ENCODE measurements around the gene RUNDC1. TPM values are rescaled to one million over a fixed set of nuclear protein-coding genes. Genes with fewer than 3 reads are reported as not detected.

RUNDC1 gene
- total RNA-seq, 1 donor from 2014 or later: 12.5 TPM

DNA sequence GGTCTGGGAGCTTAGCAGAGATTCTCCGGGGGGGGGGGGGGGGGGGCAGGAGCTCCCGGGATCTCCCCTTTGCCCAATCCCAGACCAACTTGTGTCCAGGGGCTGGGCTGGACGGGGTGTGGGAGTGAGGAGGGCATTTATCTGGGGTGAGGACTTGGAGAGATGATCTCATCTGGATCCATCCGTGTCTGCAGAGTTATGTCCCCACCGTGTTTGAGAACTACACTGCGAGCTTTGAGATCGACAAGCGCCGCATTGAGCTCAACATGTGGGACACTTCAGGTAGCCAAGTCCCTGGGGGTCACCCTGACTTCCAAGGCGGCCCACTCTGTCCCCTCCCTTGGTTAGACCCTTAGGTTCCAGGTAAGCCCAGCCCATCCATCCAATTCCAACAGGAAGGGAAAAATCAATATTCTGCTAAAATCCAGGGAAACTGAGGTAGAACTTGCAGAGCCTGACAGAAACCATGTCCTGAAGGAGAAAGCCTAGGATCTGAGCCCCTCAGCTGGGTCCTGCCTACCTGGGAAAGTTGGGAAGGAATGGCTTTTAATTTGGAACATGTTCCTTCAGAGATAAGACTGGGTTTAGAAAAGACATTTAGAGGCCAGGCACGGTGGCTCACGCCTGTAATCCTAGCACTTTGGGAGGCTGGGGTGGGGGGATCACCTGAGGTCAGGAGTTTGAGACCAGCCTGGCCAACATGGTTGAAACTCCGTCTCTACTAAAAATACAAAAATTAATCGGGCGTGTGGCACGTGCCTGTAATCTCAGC, 45.6 kb downstream of the RUNDC1 start:
- no peak overlapping the region for H3K27ac Mint-ChIP-seq (ENCODE audit: unreplicated experiment)

DNA sequence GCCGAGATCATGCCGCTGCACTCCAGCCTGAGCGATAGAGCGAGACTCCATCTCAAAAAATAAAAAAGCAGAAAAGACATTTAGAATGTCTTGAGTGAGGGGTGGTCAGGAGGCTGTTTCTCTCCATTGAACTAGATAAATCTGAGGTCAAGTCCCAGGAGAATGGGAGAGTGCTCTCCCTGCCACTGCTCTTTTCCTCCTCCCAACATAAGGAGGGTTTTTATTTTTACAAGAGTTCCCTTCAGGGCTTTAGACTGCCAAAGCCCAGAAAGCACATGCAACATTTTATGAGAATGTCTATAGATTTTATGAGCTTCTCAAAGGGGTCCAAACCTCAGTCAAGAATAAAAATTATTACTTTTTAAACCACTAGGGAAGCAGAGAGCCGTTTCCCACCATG, 46.2 kb downstream of the RUNDC1 start:
- H3K4me3 Mint-ChIP-seq (ENCODE audit: unreplicated experiment): no peak overlapping the region
- H3K4me1 Mint-ChIP-seq (ENCODE audit: unreplicated experiment): peaks cover 14% of the 10 kb centered on the region
- no peaks in the 10 kb centered on the region for H3K9me3 Mint-ChIP-seq (ENCODE audit: unreplicated experiment)
- DNase-seq (ENCODE audit: extremely low spot score, unreplicated experiment): no peak
- H3K27ac Mint-ChIP-seq (ENCODE audit: unreplicated experiment): no peak overlapping the region
- no peaks in the 10 kb centered on the region for H3K27me3 Mint-ChIP-seq (ENCODE audit: unreplicated experiment)
- H3K36me3 Mint-ChIP-seq (ENCODE audit: unreplicated experiment): no peaks in the 10 kb centered on the region
- TF ChIP-seq, protein P1, sequence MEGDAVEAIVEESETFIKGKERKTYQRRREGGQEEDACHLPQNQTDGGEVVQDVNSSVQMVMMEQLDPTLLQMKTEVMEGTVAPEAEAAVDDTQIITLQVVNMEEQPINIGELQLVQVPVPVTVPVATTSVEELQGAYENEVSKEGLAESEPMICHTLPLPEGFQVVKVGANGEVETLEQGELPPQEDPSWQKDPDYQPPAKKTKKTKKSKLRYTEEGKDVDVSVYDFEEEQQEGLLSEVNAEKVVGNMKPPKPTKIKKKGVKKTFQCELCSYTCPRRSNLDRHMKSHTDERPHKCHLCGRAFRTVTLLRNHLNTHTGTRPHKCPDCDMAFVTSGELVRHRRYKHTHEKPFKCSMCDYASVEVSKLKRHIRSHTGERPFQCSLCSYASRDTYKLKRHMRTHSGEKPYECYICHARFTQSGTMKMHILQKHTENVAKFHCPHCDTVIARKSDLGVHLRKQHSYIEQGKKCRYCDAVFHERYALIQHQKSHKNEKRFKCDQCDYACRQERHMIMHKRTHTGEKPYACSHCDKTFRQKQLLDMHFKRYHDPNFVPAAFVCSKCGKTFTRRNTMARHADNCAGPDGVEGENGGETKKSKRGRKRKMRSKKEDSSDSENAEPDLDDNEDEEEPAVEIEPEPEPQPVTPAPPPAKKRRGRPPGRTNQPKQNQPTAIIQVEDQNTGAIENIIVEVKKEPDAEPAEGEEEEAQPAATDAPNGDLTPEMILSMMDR (IDR thresholded peaks at IDR 0.05): no peak

More for the DNA sequence above, 45.6 kb downstream of the RUNDC1 start:
- Mint-ChIP-seq H3K27me3 (ENCODE audit: unreplicated experiment) (no peaks in the 10 kb centered on the region), H3K9me3 (ENCODE audit: unreplicated experiment) (no peaks in the 10 kb centered on the region), H3K4me3 (ENCODE audit: unreplicated experiment) (peak overlapping the region; percentile 69), H3K4me1 (ENCODE audit: unreplicated experiment) (peaks cover 17% of the 10 kb centered on the region), H3K36me3 (ENCODE audit: unreplicated experiment) (no peaks in the 10 kb centered on the region)
- no peak for DNase-seq (ENCODE audit: extremely low spot score, unreplicated experiment)
- TF ChIP-seq, protein P1 (IDR thresholded peaks at IDR 0.05): no peak

DNA sequence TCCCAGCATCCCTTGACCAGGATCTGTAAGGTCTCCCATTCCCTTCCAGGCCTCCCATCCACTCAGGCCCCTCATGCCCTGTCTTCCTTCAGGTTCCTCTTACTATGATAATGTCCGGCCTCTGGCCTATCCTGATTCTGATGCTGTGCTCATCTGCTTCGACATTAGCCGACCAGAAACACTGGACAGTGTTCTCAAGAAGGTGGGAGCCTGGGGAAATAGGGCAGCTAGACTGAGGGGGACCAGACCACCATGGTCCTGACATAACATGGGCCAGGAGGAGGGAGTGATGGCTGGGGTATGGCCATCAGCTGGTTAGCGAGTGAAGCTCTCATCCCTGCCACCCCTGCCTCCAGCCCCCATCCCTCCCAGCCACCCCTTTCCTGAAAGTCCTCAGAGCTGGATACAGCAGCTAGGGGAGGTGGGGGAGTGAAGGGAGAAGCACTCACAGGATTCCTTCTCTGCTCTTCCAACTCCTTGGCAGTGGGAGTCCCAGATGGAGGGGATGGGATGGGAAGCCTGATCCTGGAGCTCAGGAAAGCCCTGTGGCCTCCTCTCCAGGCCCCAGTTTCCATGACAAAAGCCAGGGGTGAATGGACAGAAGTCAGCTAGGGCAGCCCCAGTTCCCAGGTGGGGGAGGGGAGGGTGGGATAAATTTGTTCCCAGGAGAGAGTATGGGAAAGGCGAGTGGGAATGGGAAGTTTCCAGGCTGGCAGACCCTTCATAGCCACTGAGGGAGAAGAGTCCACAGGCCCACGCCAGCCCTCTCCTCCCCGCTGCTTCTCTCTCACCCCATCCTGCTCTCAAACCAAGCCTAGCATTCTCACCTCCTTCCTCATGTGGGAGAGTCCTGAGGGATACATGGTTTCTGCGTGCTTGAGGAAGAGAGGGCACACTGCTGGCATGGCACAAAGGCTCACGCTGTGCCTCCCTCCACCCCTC, 47.0 kb downstream of the RUNDC1 start:
- Mint-ChIP-seq H3K27me3 (ENCODE audit: unreplicated experiment) (no peaks in the 10 kb centered on the region), H3K36me3 (ENCODE audit: unreplicated experiment) (no peaks in the 10 kb centered on the region), H3K4me3 (ENCODE audit: unreplicated experiment) (no peak overlapping the region), H3K27ac (ENCODE audit: unreplicated experiment) (no peak overlapping the region), H3K9me3 (ENCODE audit: unreplicated experiment) (no peaks in the 10 kb centered on the region), H3K4me1 (ENCODE audit: unreplicated experiment) (peaks cover 13% of the 10 kb centered on the region)
- DNase-seq (ENCODE audit: extremely low spot score, unreplicated experiment): no peak
- TF ChIP-seq, protein P1 (IDR thresholded peaks at IDR 0.05): no peak

DNA sequence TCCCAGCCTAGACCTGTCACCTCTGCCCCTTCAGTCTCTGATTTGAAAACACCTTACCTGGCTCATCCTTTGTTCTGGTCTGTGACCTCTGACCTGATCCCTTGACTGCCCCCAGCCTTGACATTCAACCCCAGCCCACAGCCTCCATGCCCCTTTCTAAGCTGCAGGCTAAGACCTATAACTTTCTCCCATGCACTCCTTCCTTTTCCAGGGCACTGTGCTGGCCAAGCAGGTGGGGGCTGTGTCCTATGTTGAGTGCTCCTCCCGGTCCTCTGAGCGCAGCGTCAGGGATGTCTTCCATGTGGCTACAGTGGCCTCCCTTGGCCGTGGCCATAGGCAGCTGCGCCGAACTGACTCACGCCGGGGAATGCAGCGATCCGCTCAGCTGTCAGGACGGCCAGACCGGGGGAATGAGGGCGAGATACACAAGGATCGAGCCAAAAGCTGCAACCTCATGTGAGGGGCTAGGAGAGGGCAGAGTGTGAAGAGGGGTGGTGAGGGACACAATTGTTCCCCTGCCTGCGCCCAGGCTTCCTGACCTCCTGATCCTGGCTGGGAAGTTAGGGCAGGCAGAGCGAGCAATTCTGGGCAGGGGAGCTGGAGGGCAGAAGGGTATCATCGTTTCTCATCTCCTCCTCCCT, 48.0 kb downstream of the RUNDC1 start:
- DNase-seq (ENCODE audit: extremely low spot score, unreplicated experiment): no peak
- Mint-ChIP-seq H3K4me3 (ENCODE audit: unreplicated experiment) (no peak overlapping the region), H3K27me3 (ENCODE audit: unreplicated experiment) (no peaks in the 10 kb centered on the region), H3K27ac (ENCODE audit: unreplicated experiment) (no peak overlapping the region), H3K4me1 (ENCODE audit: unreplicated experiment) (peaks cover 12% of the 10 kb centered on the region), H3K36me3 (ENCODE audit: unreplicated experiment) (no peaks in the 10 kb centered on the region), H3K9me3 (ENCODE audit: unreplicated experiment) (no peaks in the 10 kb centered on the region)
- TF ChIP-seq, protein P1 (IDR thresholded peaks at IDR 0.05): no peak

Data from osteocyte (in vitro differentiated cells).